SK-N-MC (cell line): ENCODE data around the gene HS6ST1.

Experiments used
- DNase-seq: peaks from one replicate; pipeline ENCODE4 v3.0.0-alpha.2; 2011; ENCODE audit warnings: low read depth, low spot score
- H3K27ac ChIP-seq: fragments of 200-600 bp; sonication (generic); 2 replicates; pipeline ENCODE4 v1.5.1; 2016; ENCODE audit warnings: mixed run types
- H3K36me3 ChIP-seq: fragments of 200-600 bp; sonication (generic); 2 replicates; pipeline ENCODE4 v1.6.1; 2017; ENCODE audit warnings: antibody characterized with exemption, low read length, mixed read lengths; ENCODE audit not compliant: insufficient read depth
- H3K4me3 ChIP-seq: fragments of 200-600 bp; sonication (generic); 2 replicates; pipeline ENCODE4 v1.5.1; 2016
- H3K9ac ChIP-seq: fragments of 200-600 bp; sonication (generic); 2 replicates; pipeline ENCODE4 v1.8.0; 2017; ENCODE audit warnings: mixed run types, mixed read lengths; ENCODE audit not compliant: insufficient read length
- H3K9me3 ChIP-seq: fragments of 200-600 bp; sonication (generic); 2 replicates; pipeline ENCODE4 v1.6.1; 2017; ENCODE audit warnings: low read depth, mild to moderate bottlenecking, antibody characterized with exemption, low read length, moderate library complexity, mixed read lengths
- EZH2 ChIP-seq: fragments of 200-600 bp; sonication (generic); IDR thresholded peaks from one replicate; pipeline ENCODE4 v1.6.1; 2017; ENCODE audit warnings: antibody characterized with exemption
- FOXP2 ChIP-seq: optimal IDR thresholded peaks from 2 replicates; pipeline ENCODE3; 2011; ENCODE audit warnings: mild to moderate bottlenecking, moderate library complexity; ENCODE audit not compliant: insufficient read depth; ENCODE audit errors: extremely low read length, control extremely low read depth
- POLR2AphosphoS5 ChIP-seq: IDR thresholded peaks from 2 replicates; pipeline ENCODE4 v1.6.1; 2012; ENCODE audit warnings: mild to moderate bottlenecking, low read depth, low read length, borderline replicate concordance

HS6ST1 gene

GRCh38 chr2:128345436-128346165 lies 26.9 kb upstream of the HS6ST1 start:
- Histone ChIP-seq H3K36me3 (no peaks in the 10 kb centered on the region), H3K27ac (no peak overlapping the region), H3K9me3 (no peaks in the 10 kb centered on the region), H3K9ac (no peak overlapping the region), H3K4me3 (no peak overlapping the region)
- TF ChIP-seq EZH2: no peak
- DNase-seq: no peak

GRCh38 chr2:128344101-128344500 lies 25.4 kb upstream of the HS6ST1 start:
- no peak overlapping the region for H3K4me3 ChIP-seq
- no peak overlapping the region for H3K9ac ChIP-seq
- TF ChIP-seq POLR2AphosphoS5: no peak
- no peak for TF ChIP-seq EZH2
- no peak for TF ChIP-seq FOXP2
- H3K27ac ChIP-seq: no peak overlapping the region
- no peak for DNase-seq
- H3K9me3 ChIP-seq: no peaks in the 10 kb centered on the region
- H3K36me3 ChIP-seq: no peaks in the 10 kb centered on the region

- no peak overlapping the region for H3K4me3 ChIP-seq
- H3K36me3 ChIP-seq: no peaks in the 10 kb centered on the region
- H3K9ac ChIP-seq: no peak overlapping the region
- DNase-seq: no peak
- no peak overlapping the region for H3K27ac ChIP-seq
- no peaks in the 10 kb centered on the region for H3K9me3 ChIP-seq
- TF ChIP-seq FOXP2 (no peak), POLR2AphosphoS5 (no peak), EZH2 (no peak)
Measured at GRCh38 chr2:128343459-128343858, 24.8 kb upstream of the HS6ST1 start.

GRCh38 chr2:128342550-128342949 lies 23.9 kb upstream of the HS6ST1 start:
- no peak overlapping the region for H3K27ac ChIP-seq
- no peaks in the 10 kb centered on the region for H3K36me3 ChIP-seq
- H3K9me3 ChIP-seq: no peaks in the 10 kb centered on the region
- DNase-seq: no peak
- TF ChIP-seq EZH2 (no peak), FOXP2 (no peak), POLR2AphosphoS5 (no peak)
- H3K9ac ChIP-seq: no peak overlapping the region
- H3K4me3 ChIP-seq: no peak overlapping the region

GRCh38 chr2:128341621-128342020 lies 23.0 kb upstream of the HS6ST1 start:
- Histone ChIP-seq H3K4me3 (no peak overlapping the region), H3K27ac (no peak overlapping the region), H3K36me3 (no peaks in the 10 kb centered on the region), H3K9ac (no peak overlapping the region), H3K9me3 (no peaks in the 10 kb centered on the region)
- no peak for TF ChIP-seq POLR2AphosphoS5
- no peak for TF ChIP-seq FOXP2
- TF ChIP-seq EZH2: no peak
- DNase-seq: no peak

GRCh38 chr2:128332091-128332634 lies 13.5 kb upstream of the HS6ST1 start:
- peaks cover 3% of the 10 kb centered on the region; the same call in 1 of the 2 replicates for H3K9me3 ChIP-seq
- DNase-seq: no peak
- no peaks in the 10 kb centered on the region for H3K36me3 ChIP-seq
- no peak for TF ChIP-seq EZH2
- no peak for TF ChIP-seq FOXP2
- no peak for TF ChIP-seq POLR2AphosphoS5
- H3K27ac ChIP-seq: no peak overlapping the region
- H3K4me3 ChIP-seq: no peak overlapping the region
- no peak overlapping the region for H3K9ac ChIP-seq

- peaks cover 3% of the 10 kb centered on the region; the same call in 1 of the 2 replicates for H3K9me3 ChIP-seq
- TF ChIP-seq POLR2AphosphoS5 (no peak), EZH2 (no peak), FOXP2 (no peak)
- H3K4me3 ChIP-seq: no peak overlapping the region
- H3K36me3 ChIP-seq: no peaks in the 10 kb centered on the region
- no peak overlapping the region for H3K9ac ChIP-seq
- no peak overlapping the region for H3K27ac ChIP-seq
- no peak for DNase-seq
Measured at GRCh38 chr2:128330583-128330982, 11.9 kb upstream of the HS6ST1 start.

GRCh38 chr2:128329607-128330006 lies 10.9 kb upstream of the HS6ST1 start:
- Histone ChIP-seq H3K4me3 (no peak overlapping the region), H3K36me3 (no peaks in the 10 kb centered on the region), H3K27ac (peak overlapping the region; percentile 78), H3K9ac (no peak overlapping the region), H3K9me3 (peaks cover 3% of the 10 kb centered on the region; the same call in 1 of the 2 replicates)
- peak; percentile 34 for DNase-seq
- TF ChIP-seq FOXP2 (no peak), EZH2 (no peak), POLR2AphosphoS5 (no peak)

- H3K27ac ChIP-seq: no peak overlapping the region
- H3K4me3 ChIP-seq: no peak overlapping the region
- DNase-seq: no peak
Measured at GRCh38 chr2:128327180-128327964, 8.7 kb upstream of the HS6ST1 start.

More at GRCh38 chr2:128327180-128327964, 8.7 kb upstream of the HS6ST1 start:
- Histone ChIP-seq H3K36me3 (no peaks in the 10 kb centered on the region), H3K9me3 (no peaks in the 10 kb centered on the region; the same call in 1 of the 2 replicates), H3K9ac (no peak overlapping the region)
- TF ChIP-seq EZH2: no peak
- no peak for TF ChIP-seq POLR2AphosphoS5
- TF ChIP-seq FOXP2: no peak
